Measurements from ENCODE around the gene RAB6A. TPM values are rescaled to one million over a fixed set of nuclear protein-coding genes. Genes with fewer than 3 reads are reported as not detected.

Gene RAB6A
- total RNA-seq, 2 donors from 2014 or later, result 179 to 247 TPM

DNA sequence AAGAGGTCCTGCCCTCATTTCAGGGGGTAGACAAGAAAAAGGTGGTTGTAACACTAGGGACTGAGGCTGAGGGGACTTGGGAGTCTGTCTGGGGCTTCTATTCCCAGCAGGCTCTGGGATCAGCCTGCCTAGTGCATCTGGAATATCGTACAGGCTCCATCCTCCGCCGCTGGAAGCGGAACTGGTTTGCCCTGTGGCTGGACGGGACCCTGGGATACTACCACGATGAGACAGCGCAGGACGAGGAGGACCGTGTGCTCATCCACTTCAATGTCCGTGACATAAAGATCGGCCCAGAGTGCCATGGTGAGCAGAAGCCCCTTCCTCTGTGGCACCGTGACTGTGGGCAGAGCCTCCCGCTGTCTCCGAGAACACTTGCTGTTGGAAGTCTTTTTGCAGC is 110.5 kb downstream of the RAB6A start:
- ATAC-seq (ENCODE audit: insufficient number of reproducible peaks, low FRiP score, low read depth), result no peak
- Histone ChIP-seq H3K9me3 (no peaks in the 10 kb centered on the region), H3K36me3 (no peaks in the 10 kb centered on the region), H3K4me1 (ENCODE audit: control insufficient read depth in 1 of 2, low read depth in 2 of 2) (peaks cover 0 to 13% of the 10 kb centered on the region in 2 donors), H3K27ac (no peak overlapping the region), H3K4me3 (no peak overlapping the region), H3K27me3 (replicated peaks; ENCODE audit: insufficient read depth) (no peaks in the 10 kb centered on the region)
- TF ChIP-seq CTCF (IDR thresholded peaks at IDR 0.05), result no peak
- no peak for DNase-seq (ENCODE audit: low spot score)

GRCh38 chr11:73649206-73649605 is 111.7 kb downstream of the RAB6A start:
- Histone ChIP-seq H3K36me3 (no peaks in the 10 kb centered on the region), H3K4me1 (ENCODE audit: control insufficient read depth in 1 of 2, low read depth in 2 of 2) (peaks cover 0 to 13% of the 10 kb centered on the region in 2 donors), H3K27ac (no peak overlapping the region), H3K4me3 (no peak overlapping the region), H3K27me3 (replicated peaks; ENCODE audit: insufficient read depth) (no peaks in the 10 kb centered on the region), H3K9me3 (no peaks in the 10 kb centered on the region)
- no peak for TF ChIP-seq CTCF (IDR thresholded peaks at IDR 0.05)
- no peak for ATAC-seq (ENCODE audit: insufficient number of reproducible peaks, low FRiP score, low read depth)
- DNase-seq (ENCODE audit: low spot score), result no peak

- Histone ChIP-seq H3K27ac (no peak overlapping the region), H3K4me1 (ENCODE audit: control insufficient read depth in 1 of 2, low read depth in 2 of 2) (peaks cover 0 to 13% of the 10 kb centered on the region in 2 donors), H3K27me3 (replicated peaks; ENCODE audit: insufficient read depth) (no peaks in the 10 kb centered on the region)
Observed at GRCh38 chr11:73648571-73649046, 112.3 kb downstream of the RAB6A start.

DNA sequence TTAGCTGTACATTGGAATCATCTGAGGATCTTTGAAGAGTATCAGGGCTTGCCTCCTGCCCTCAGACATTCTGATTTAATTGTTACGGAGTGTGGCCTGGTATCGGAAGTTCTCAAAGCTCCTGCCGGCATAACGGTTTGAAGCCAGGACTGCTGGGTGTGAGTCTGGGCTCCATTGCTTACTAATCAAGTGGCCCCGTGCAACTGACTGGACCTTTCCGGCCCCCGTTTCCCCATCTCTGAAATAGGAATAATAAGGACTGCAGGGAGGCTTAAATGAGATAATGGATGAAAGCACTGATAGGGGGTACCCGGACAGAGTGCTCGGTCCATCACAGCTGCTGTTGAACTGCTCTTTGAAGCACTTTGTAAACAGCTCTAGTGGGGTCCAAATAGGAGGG is 112.8 kb downstream of the RAB6A start:
- Histone ChIP-seq H3K27me3 (replicated peaks; ENCODE audit: insufficient read depth) (no peaks in the 10 kb centered on the region), H3K4me3 (no peak overlapping the region), H3K27ac (no peak overlapping the region), H3K4me1 (ENCODE audit: control insufficient read depth in 1 of 2, low read depth in 2 of 2) (peaks cover 0 to 13% of the 10 kb centered on the region in 2 donors), H3K36me3 (no peaks in the 10 kb centered on the region), H3K9me3 (no peaks in the 10 kb centered on the region)
- DNase-seq (ENCODE audit: low spot score) (no peak), ATAC-seq (ENCODE audit: insufficient number of reproducible peaks, low FRiP score, low read depth) (no peak)
- TF ChIP-seq CTCF (IDR thresholded peaks at IDR 0.05), result no peak

More at GRCh38 chr11:73648571-73649046, 112.3 kb downstream of the RAB6A start:
- ATAC-seq (ENCODE audit: insufficient number of reproducible peaks, low FRiP score, low read depth) (no peak), DNase-seq (ENCODE audit: low spot score) (no peak)
- Histone ChIP-seq H3K4me3 (no peak overlapping the region), H3K36me3 (no peaks in the 10 kb centered on the region), H3K9me3 (no peaks in the 10 kb centered on the region)
- TF ChIP-seq CTCF (IDR thresholded peaks at IDR 0.05), result no peak

DNA sequence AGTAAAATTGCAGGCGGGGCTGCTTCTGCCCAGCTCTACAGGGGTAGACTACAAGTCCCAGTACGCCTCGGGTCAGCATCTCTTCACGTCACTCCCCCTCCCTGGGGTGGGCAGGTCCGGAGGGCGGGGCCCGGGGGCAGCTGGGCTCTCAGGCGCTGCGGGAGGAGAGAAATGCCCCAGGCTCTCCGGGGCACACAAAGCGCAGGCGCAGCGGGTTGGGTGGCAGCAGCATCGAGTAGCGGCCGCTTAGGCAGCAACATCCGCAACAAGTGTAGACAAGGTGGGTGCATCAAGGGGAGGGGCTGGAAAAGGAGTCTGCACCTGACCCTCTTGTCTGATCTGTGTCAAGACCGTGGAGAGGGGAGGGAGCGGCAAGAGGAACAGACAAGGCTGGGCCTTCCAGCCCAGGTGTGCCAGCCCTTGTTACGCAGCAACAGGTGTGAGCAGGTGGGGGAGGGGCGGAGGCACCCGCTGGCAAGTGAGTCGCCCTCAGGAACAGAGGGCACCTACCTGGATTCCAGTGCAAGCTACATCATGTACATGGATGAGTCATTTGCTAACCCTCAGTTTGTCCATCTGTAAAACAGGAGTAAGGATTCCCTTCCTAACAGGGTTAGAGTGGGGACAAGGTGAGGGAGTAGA is 113.3 kb downstream of the RAB6A start:
- Histone ChIP-seq H3K27ac (no peak overlapping the region), H3K27me3 (replicated peaks; ENCODE audit: insufficient read depth) (no peaks in the 10 kb centered on the region), H3K4me3 (peak overlapping the region; percentile 52), H3K4me1 (ENCODE audit: control insufficient read depth in 1 of 2, low read depth in 2 of 2) (peaks cover 0 to 13% of the 10 kb centered on the region in 2 donors), H3K9me3 (no peaks in the 10 kb centered on the region), H3K36me3 (no peaks in the 10 kb centered on the region)
- DNase-seq (ENCODE audit: low spot score), result peak; percentile 68
- no peak for TF ChIP-seq CTCF (IDR thresholded peaks at IDR 0.05)
- ATAC-seq (ENCODE audit: insufficient number of reproducible peaks, low FRiP score, low read depth), result peak; percentile 20
